T-helper 2 cell treated with Interferon-gamma antibody and Interleukin-4, amounts not matched to agents 5 μg/mL and 100 μg/mL, for 36 hours (primary cell): ENCODE results near the gene NRP1.

ENCODE experiments used
- DNase-seq: peaks from one replicate; pipeline ENCODE4 v3.0.0; 2021; ENCODE audit warnings: low spot score
- H3K27ac Mint-ChIP-seq: one replicate; pipeline ENCODE4 v1.8.0; 2021; ENCODE audit warnings: mild to moderate bottlenecking, mixed read lengths
- H3K27me3 Mint-ChIP-seq: one replicate; pipeline ENCODE4 v1.8.0; 2021; ENCODE audit warnings: low read depth, mixed read lengths
- H3K36me3 Mint-ChIP-seq: one replicate; pipeline ENCODE4 v1.8.0; 2021; ENCODE audit warnings: low read depth, mixed read lengths
- H3K4me1 Mint-ChIP-seq: one replicate; pipeline ENCODE4 v1.8.0; 2021; ENCODE audit warnings: low read depth, mixed read lengths
- H3K4me3 Mint-ChIP-seq: one replicate; pipeline ENCODE4 v1.8.0; 2022; ENCODE audit warnings: mild to moderate bottlenecking, moderate library complexity, mixed read lengths
- H3K9me3 Mint-ChIP-seq: one replicate; pipeline ENCODE4 v1.8.0; 2021; ENCODE audit warnings: mixed read lengths

The NRP1 gene

GRCh38 chr10:33265621-33266020 is 68.8 kb downstream of the NRP1 start:
- Mint-ChIP-seq H3K4me1 (peaks cover 16% of the 10 kb centered on the region), H3K9me3 (no peaks in the 10 kb centered on the region), H3K4me3 (no peak overlapping the region), H3K27me3 (peaks cover 24% of the 10 kb centered on the region), H3K27ac (no peak overlapping the region), H3K36me3 (peaks cover 3% of the 10 kb centered on the region)
- DNase-seq, result peak; percentile 46

GRCh38 chr10:33263453-33263852 is 71.0 kb downstream of the NRP1 start:
- no peak overlapping the region for H3K27ac Mint-ChIP-seq
- H3K4me3 Mint-ChIP-seq, result no peak overlapping the region
- no peak for DNase-seq
- H3K27me3 Mint-ChIP-seq, result peaks cover 18% of the 10 kb centered on the region
- H3K4me1 Mint-ChIP-seq, result peaks cover 16% of the 10 kb centered on the region
- no peaks in the 10 kb centered on the region for H3K9me3 Mint-ChIP-seq
- H3K36me3 Mint-ChIP-seq, result peaks cover 3% of the 10 kb centered on the region

- peaks cover 3% of the 10 kb centered on the region for H3K36me3 Mint-ChIP-seq
- no peak overlapping the region for H3K27ac Mint-ChIP-seq
Measured at GRCh38 chr10:33262871-33263270, 71.6 kb downstream of the NRP1 start.

GRCh38 chr10:33260403-33261149 is 73.9 kb downstream of the NRP1 start:
- no peak overlapping the region for H3K27ac Mint-ChIP-seq
- H3K36me3 Mint-ChIP-seq, result peaks cover 1% of the 10 kb centered on the region
- peaks cover 12% of the 10 kb centered on the region for H3K4me1 Mint-ChIP-seq
- H3K4me3 Mint-ChIP-seq, result no peak overlapping the region
- no peaks in the 10 kb centered on the region for H3K9me3 Mint-ChIP-seq
- H3K27me3 Mint-ChIP-seq, result peaks cover 26% of the 10 kb centered on the region
- no peak for DNase-seq

More at GRCh38 chr10:33262871-33263270, 71.6 kb downstream of the NRP1 start:
- H3K9me3 Mint-ChIP-seq, result no peaks in the 10 kb centered on the region
- H3K4me1 Mint-ChIP-seq, result peaks cover 16% of the 10 kb centered on the region
- no peak for DNase-seq
- no peak overlapping the region for H3K4me3 Mint-ChIP-seq
- peaks cover 18% of the 10 kb centered on the region for H3K27me3 Mint-ChIP-seq

- peaks cover 1% of the 10 kb centered on the region for H3K36me3 Mint-ChIP-seq
- H3K27ac Mint-ChIP-seq, result no peak overlapping the region
- H3K9me3 Mint-ChIP-seq, result no peaks in the 10 kb centered on the region
- H3K27me3 Mint-ChIP-seq, result peaks cover 32% of the 10 kb centered on the region
- DNase-seq, result no peak
- H3K4me1 Mint-ChIP-seq, result peaks cover under 1% of the 10 kb centered on the region
- no peak overlapping the region for H3K4me3 Mint-ChIP-seq
Measured at GRCh38 chr10:33258967-33259366, 75.5 kb downstream of the NRP1 start.

- H3K27me3 Mint-ChIP-seq, result peaks cover 26% of the 10 kb centered on the region
Measured at GRCh38 chr10:33257439-33258080, 76.9 kb downstream of the NRP1 start.

GRCh38 chr10:33256458-33256857 is 78.0 kb downstream of the NRP1 start:
- no peak for DNase-seq
- Mint-ChIP-seq H3K27me3 (peaks cover 20% of the 10 kb centered on the region), H3K4me1 (peaks cover 13% of the 10 kb centered on the region), H3K4me3 (no peak overlapping the region), H3K27ac (no peak overlapping the region), H3K36me3 (no peaks in the 10 kb centered on the region), H3K9me3 (no peaks in the 10 kb centered on the region)

More at GRCh38 chr10:33257439-33258080, 76.9 kb downstream of the NRP1 start:
- Mint-ChIP-seq H3K36me3 (no peaks in the 10 kb centered on the region), H3K9me3 (no peaks in the 10 kb centered on the region), H3K4me3 (no peak overlapping the region), H3K4me1 (peaks cover 7% of the 10 kb centered on the region), H3K27ac (no peak overlapping the region)
- DNase-seq, result no peak

- peaks cover 7% of the 10 kb centered on the region for H3K36me3 Mint-ChIP-seq
- peaks cover 22% of the 10 kb centered on the region for H3K4me1 Mint-ChIP-seq
- H3K4me3 Mint-ChIP-seq, result no peak overlapping the region
- H3K9me3 Mint-ChIP-seq, result peaks cover 9% of the 10 kb centered on the region
- peaks cover 32% of the 10 kb centered on the region for H3K27me3 Mint-ChIP-seq
- DNase-seq, result no peak
- H3K27ac Mint-ChIP-seq, result no peak overlapping the region
Measured at GRCh38 chr10:33254556-33255160, 79.8 kb downstream of the NRP1 start.

- DNase-seq, result no peak
- H3K4me3 Mint-ChIP-seq, result no peak overlapping the region
- H3K9me3 Mint-ChIP-seq, result peaks cover 9% of the 10 kb centered on the region
- peaks cover 7% of the 10 kb centered on the region for H3K36me3 Mint-ChIP-seq
- H3K27ac Mint-ChIP-seq, result no peak overlapping the region
- H3K27me3 Mint-ChIP-seq, result peaks cover 33% of the 10 kb centered on the region
- peaks cover 34% of the 10 kb centered on the region for H3K4me1 Mint-ChIP-seq
Measured at GRCh38 chr10:33253411-33253810, 81.1 kb downstream of the NRP1 start.

- Mint-ChIP-seq H3K27ac (peak overlapping the region; percentile 64), H3K36me3 (peaks cover 7% of the 10 kb centered on the region), H3K4me1 (peaks cover 40% of the 10 kb centered on the region)
Measured at GRCh38 chr10:33252794-33253203, 81.7 kb downstream of the NRP1 start.

GRCh38 chr10:33252324-33252723 is 82.1 kb downstream of the NRP1 start:
- DNase-seq, result peak; percentile 26
- Mint-ChIP-seq H3K9me3 (peaks cover 9% of the 10 kb centered on the region), H3K27ac (peak overlapping the region; percentile 64), H3K4me1 (peaks cover 44% of the 10 kb centered on the region), H3K36me3 (peaks cover 7% of the 10 kb centered on the region), H3K4me3 (peak overlapping the region; percentile 16), H3K27me3 (peaks cover 31% of the 10 kb centered on the region)

More at GRCh38 chr10:33252794-33253203, 81.7 kb downstream of the NRP1 start:
- peaks cover 9% of the 10 kb centered on the region for H3K9me3 Mint-ChIP-seq
- H3K4me3 Mint-ChIP-seq, result peak overlapping the region; percentile 16
- peaks cover 33% of the 10 kb centered on the region for H3K27me3 Mint-ChIP-seq
- no peak for DNase-seq

- Mint-ChIP-seq H3K36me3 (peaks cover 10% of the 10 kb centered on the region), H3K27me3 (peaks cover 34% of the 10 kb centered on the region), H3K4me3 (peak overlapping the region; percentile 65), H3K27ac (peak overlapping the region; percentile 0), H3K4me1 (peaks cover 46% of the 10 kb centered on the region), H3K9me3 (peaks cover 9% of the 10 kb centered on the region)
- DNase-seq, result no peak
Measured at GRCh38 chr10:33249659-33250345, 84.7 kb downstream of the NRP1 start.

- Mint-ChIP-seq H3K27ac (no peak overlapping the region), H3K4me1 (peaks cover 46% of the 10 kb centered on the region), H3K27me3 (peaks cover 37% of the 10 kb centered on the region), H3K36me3 (peaks cover 10% of the 10 kb centered on the region), H3K4me3 (peak overlapping the region; percentile 65), H3K9me3 (peaks cover 9% of the 10 kb centered on the region)
- no peak for DNase-seq
Measured at GRCh38 chr10:33249137-33249536, 85.3 kb downstream of the NRP1 start.
